Measurements from ENCODE around the gene CTSW. TPM values are rescaled to one million over a fixed set of nuclear protein-coding genes. Genes with fewer than 3 reads are reported as not detected.

CTSW gene
- total RNA-seq, 1 experiment from 2014 or later = not detected

GRCh38 chr11:65862191-65862735 is 17.4 kb upstream of the CTSW start:
- no peak for DNase-seq (ENCODE audit: low read depth, low spot score)
- Histone ChIP-seq H3K9me3 (ENCODE audit: control insufficient read depth, insufficient read depth, low read depth, low read length) (no peaks in the 10 kb centered on the region), H3K36me3 (ENCODE audit: control insufficient read depth, insufficient read depth, low read length) (peaks cover 2% of the 10 kb centered on the region), H3K4me1 (ENCODE audit: control insufficient read depth, insufficient read depth, low read length) (peaks cover 28% of the 10 kb centered on the region), H3K27ac (ENCODE audit: low read length) (peak overlapping the region; percentile 98), H3K4me3 (ENCODE audit: low read depth in 2 of 2, low read length in 2 of 2) (peak overlapping the region; percentile 85 to 99), H3K27me3 (ENCODE audit: control insufficient read depth, insufficient read depth, low read length) (no peaks in the 10 kb centered on the region)
- no TSS peak for BruUV-seq (replicated peaks)
- intact Hi-C loops (cut with micrococcal nuclease; ENCODE audit: unreplicated experiment) = no loop called here
- ChIA-PET POLR2A (no interaction called here), CTCF (no interaction called here)
- ATAC-seq = no peak
- no peak for TF ChIP-seq REST (IDR thresholded peaks at IDR 0.05; ENCODE audit: insufficient read depth in 1 of 2, low read depth in 2 of 2, low read length in 1 of 2)
- no peak for TF ChIP-seq CTCF (IDR thresholded peaks at IDR 0.05)
- TF ChIP-seq SIN3A (IDR thresholded peaks at IDR 0.05; ENCODE audit: borderline replicate concordance, insufficient read depth, low read depth, low read length) = no peak
- TF ChIP-seq TCF7L2 (IDR thresholded peaks at IDR 0.05; ENCODE audit: low read depth, low read length) = no peak
- TF ChIP-seq POLR2AphosphoS5 (IDR thresholded peaks at IDR 0.05; ENCODE audit: low read depth, low read length) = no peak
- in situ Hi-C loops (cut with HindIII; ENCODE audit: low pct_unique_long_range_greater_than_20kb, low sequenced_read_pairs) = no loop called here

- Histone ChIP-seq H3K27me3 (ENCODE audit: control insufficient read depth, insufficient read depth, low read length) (no peaks in the 10 kb centered on the region), H3K4me3 (ENCODE audit: low read depth in 2 of 2, low read length in 2 of 2) (no peak overlapping the region), H3K36me3 (ENCODE audit: control insufficient read depth, insufficient read depth, low read length) (peaks cover 2% of the 10 kb centered on the region), H3K4me1 (ENCODE audit: control insufficient read depth, insufficient read depth, low read length) (peaks cover 28% of the 10 kb centered on the region), H3K9me3 (ENCODE audit: control insufficient read depth, insufficient read depth, low read depth, low read length) (no peaks in the 10 kb centered on the region), H3K27ac (ENCODE audit: low read length) (no peak overlapping the region)
- intact Hi-C loops (cut with micrococcal nuclease; ENCODE audit: unreplicated experiment) = no loop called here
- ATAC-seq (no peak), DNase-seq (ENCODE audit: low read depth, low spot score) (no peak)
- ChIA-PET POLR2A (interaction anchor here (0.6 kb wide), 1 partner anchor 28 kb away, joined by 3 read pairs; the partner anchor contains the start of gene CCDC85B), CTCF (no interaction called here)
- in situ Hi-C loops (cut with HindIII; ENCODE audit: low pct_unique_long_range_greater_than_20kb, low sequenced_read_pairs) = no loop called here
- no TSS peak for BruUV-seq (replicated peaks)
- 0 out of 2 replicates have a peak, but pooled peaks have one; percentile 18 for TF ChIP-seq POLR2AphosphoS5 (IDR thresholded peaks at IDR 0.05; ENCODE audit: low read depth, low read length)
- TF ChIP-seq CTCF (IDR thresholded peaks at IDR 0.05) = no peak
These were observed 16.4 kb upstream of the CTSW start for GRCh38 chr11:65862941-65863888.

All from Panc1 (cell line).